Measurements from ENCODE around the gene NEXMIF.
"Not testable (repeated sequence)": the region's sequence is repeated elsewhere in the genome, so short reads cannot be mapped to it uniquely, and the experiment has no call there.

The NEXMIF gene

GRCh38 chrX:74797338-74797887 lies 127.8 kb downstream of the NEXMIF start:
- DNase-seq (ENCODE audit: low read depth in 2 of 2), result no peak

DNA sequence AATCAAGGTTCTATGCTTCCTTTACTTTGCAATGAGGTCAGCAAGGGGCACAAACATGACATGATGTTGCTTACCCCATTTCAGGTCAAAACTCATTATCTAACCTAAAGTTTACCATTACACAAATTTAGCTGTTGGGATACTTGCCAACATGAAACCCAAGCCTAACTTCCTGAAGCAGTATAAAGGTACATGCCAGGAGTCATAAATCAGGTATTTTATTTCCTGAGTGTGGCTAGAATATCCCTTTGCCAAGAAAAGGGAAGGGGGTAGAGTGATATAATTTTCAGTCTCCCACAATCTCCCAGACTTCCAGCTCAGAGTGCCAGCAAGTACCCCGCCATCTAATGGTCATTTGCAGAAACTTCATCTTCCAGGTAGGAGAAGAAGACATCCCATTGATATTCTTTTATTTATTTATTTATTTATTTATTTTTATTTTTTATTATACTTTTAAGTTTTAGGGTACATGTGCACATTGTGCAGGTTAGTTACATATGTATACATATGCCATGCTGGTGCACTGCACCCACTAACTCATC lies 136.6 kb downstream of the NEXMIF start:
- DNase-seq (ENCODE audit: low read depth in 2 of 2), result no peak

- DNase-seq (ENCODE audit: low read depth in 2 of 2), result no peak
Measured at GRCh38 chrX:74784629-74785028, 140.6 kb downstream of the NEXMIF start.

GRCh38 chrX:74781507-74782034 lies 143.7 kb downstream of the NEXMIF start:
- DNase-seq (ENCODE audit: low read depth in 2 of 2), result no peak

DNA sequence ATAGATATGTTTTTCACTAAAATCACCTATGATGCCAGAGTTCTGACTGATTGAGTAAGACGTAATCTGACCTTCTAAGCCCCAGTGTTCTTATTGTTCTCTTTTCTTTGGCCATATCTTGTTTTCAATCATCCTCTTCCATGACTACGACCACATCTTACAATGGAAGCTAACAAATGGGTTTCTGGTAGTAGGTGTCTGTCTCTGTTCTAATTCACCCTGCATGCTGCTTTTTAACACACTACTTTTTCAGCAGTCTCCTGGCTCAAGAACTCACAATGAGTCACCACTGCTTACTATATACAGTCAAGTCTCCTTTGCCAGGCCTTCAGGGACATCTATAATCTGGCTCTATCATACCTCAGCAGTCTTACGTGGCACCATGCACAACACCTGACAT lies 146.1 kb downstream of the NEXMIF start:
- no peak for DNase-seq (ENCODE audit: low read depth in 2 of 2)

DNA sequence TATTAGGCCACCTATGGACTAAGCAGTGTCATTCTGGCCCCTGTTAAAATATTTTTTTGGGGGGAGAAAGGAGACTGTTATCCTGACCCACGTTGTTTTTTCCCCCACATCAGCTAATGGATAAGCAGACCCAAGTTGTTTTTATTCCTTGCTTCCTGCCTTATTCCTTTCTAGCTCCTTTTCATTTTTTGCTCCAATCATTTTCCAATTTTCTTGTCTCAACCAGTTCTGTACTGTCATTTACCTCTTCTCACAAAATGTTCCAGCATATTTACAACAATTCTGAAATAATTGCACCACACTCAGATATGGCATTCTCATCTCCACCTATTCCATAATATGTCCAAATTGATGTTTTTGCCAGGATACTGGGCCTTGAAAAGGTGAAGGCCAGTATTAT lies 150.3 kb downstream of the NEXMIF start:
- DNase-seq (ENCODE audit: low read depth in 2 of 2), result no peak

DNA sequence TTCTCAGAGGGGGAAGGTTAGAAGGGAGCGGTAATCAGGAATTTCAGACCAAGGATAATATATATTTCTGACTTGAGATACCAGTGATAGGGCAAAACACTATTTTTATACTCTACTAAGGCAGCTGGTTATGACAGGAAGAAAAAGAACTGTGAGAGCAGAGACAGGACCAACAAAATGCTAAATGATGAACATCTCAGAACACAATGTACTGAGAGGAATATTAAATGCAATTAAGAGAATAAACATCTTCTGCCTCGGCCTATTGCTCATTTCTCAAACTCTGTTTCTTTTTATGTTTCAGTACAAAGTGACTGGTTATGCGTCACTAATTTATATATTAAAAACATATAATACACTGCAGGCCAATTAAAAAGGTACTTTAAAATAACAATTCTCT lies 188.8 kb downstream of the NEXMIF start:
- DNase-seq (ENCODE audit: low read depth in 2 of 2), result no peak

- no peak for DNase-seq (ENCODE audit: low read depth in 2 of 2)
Measured at GRCh38 chrX:74705269-74705668, 220.0 kb downstream of the NEXMIF start.

DNA sequence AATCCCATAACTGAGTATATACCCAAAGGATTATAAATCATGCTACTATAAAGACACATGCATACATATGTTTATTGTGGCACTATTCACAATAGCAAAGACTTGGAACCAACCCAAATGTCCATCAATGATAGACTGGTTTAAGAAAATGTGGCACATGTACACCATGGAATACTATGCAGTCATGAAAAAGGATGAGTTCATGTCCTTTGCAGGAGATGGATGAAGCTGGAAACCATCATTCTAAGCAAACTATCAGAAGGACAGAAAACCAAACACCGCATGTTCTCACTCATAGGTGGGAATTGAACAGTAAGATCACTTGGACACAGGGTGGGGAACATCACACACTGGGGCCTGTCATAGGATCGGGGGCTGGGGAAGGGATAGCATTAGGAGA lies 223.9 kb downstream of the NEXMIF start:
- not testable (repeated sequence) for DNase-seq (ENCODE audit: low read depth in 2 of 2)

- DNase-seq (ENCODE audit: low read depth in 2 of 2), result no peak
Measured at GRCh38 chrX:74684466-74684865, 240.8 kb downstream of the NEXMIF start.

Data from stimulated activated CD4-positive, alpha-beta T cell treated with anti-CD3 and anti-CD28 coated beads, Interleukin-12 subunit alpha, Interleukin-12 subunit beta, amount 100 ng/mL, for 24 hours (primary cell).